Stimulated activated CD4-positive, alpha-beta T cell treated with anti-CD3 and anti-CD28 coated beads, TNF-alpha, amount 100 ng/mL, for 1 hour (primary cell): Measurements from ENCODE around the gene PCDHA3.
"Not testable (repeated sequence)": the region's sequence is repeated elsewhere in the genome, so short reads cannot be mapped to it uniquely, and the experiment has no call there.

Experiments
- DNase-seq, 3 donors: peaks; one replicate each; pipeline ENCODE4 v3.0.0-alpha.2; 2020; ENCODE audit warnings: low read depth in 3 of 3, low spot score in 1 of 3

PCDHA3 gene

GRCh38 chr5:140800816-140801493, at the start of gene PCDHA3:
PCDHA3 (plus strand) TSS chr5:140801057.
- no peak for DNase-seq

- DNase-seq: no peak
Measured at GRCh38 chr5:140753561-140753960, 47.3 kb upstream of the PCDHA3 start.

- no peak for DNase-seq
Measured at GRCh38 chr5:140764177-140764973, 36.5 kb upstream of the PCDHA3 start.

GRCh38 chr5:140767444-140767843, 33.4 kb upstream of the PCDHA3 start:
- DNase-seq: no peak

GRCh38 chr5:140780512-140780911, 20.3 kb upstream of the PCDHA3 start:
- DNase-seq: no peak

- no peak for DNase-seq
Measured at GRCh38 chr5:140785905-140786686, 14.8 kb upstream of the PCDHA3 start, which contains the start of gene PCDHA1. PCDHA1 (plus strand) TSS chr5:140786140.

- not testable (repeated sequence) for DNase-seq
Measured at GRCh38 chr5:140787422-140787821, 13.4 kb upstream of the PCDHA3 start.

- DNase-seq: not testable (repeated sequence)
Measured at GRCh38 chr5:140787849-140788504, 12.9 kb upstream of the PCDHA3 start.

GRCh38 chr5:140791089-140791488, 9.8 kb upstream of the PCDHA3 start:
- no peak for DNase-seq

GRCh38 chr5:140794595-140795258, 6.1 kb upstream of the PCDHA3 start, which contains the start of gene PCDHA2:
PCDHA2 (plus strand) TSS chr5:140794852.
- DNase-seq: no peak

GRCh38 chr5:140795259-140795641, 5.6 kb upstream of the PCDHA3 start:
- no peak for DNase-seq

- DNase-seq: not testable (repeated sequence)
Measured at GRCh38 chr5:140796072-140796717, 4.7 kb upstream of the PCDHA3 start.

GRCh38 chr5:140796718-140797095, 4.2 kb upstream of the PCDHA3 start:
- DNase-seq: no peak

GRCh38 chr5:140801494-140801841, 611 bp downstream of the PCDHA3 start:
- DNase-seq: no peak

GRCh38 chr5:140802381-140802780, 1.5 kb downstream of the PCDHA3 start:
- DNase-seq: not testable (repeated sequence)

- DNase-seq: no peak
Measured at GRCh38 chr5:140802781-140803271, 2.0 kb downstream of the PCDHA3 start.

GRCh38 chr5:140806834-140807775, 6.2 kb downstream of the PCDHA3 start, which contains the start of gene PCDHA4:
PCDHA4 (plus strand) TSS chr5:140807068.
- no peak for DNase-seq

- not testable (repeated sequence) for DNase-seq
Measured at GRCh38 chr5:140808241-140808888, 7.5 kb downstream of the PCDHA3 start.
